Adrenal gland (tissue), 5 donors: ENCODE data around the gene TDRD9.

ENCODE experiments used
- POLR2A ChIP-seq, 2 donors: fragments of 450-650 bp; IDR thresholded peaks; one replicate each; pipeline ENCODE4 v1.6.1; 2017; ENCODE audit warnings: antibody characterized with exemption in 2 of 2, mild to moderate bottlenecking in 2 of 2, moderate library complexity in 1 of 2
- TF ChIP-seq, protein P1 (sequence below), 6 experiments: fragments of 450-650 bp in 4 of 6; fragments of 200-600 bp in 2 of 6; sonication (generic) in 1 of 6; IDR thresholded peaks; 1 replicate in 5 of 6; 2 replicates in 1 of 6; pipeline versions ENCODE4 v1.5.1 to v1.8.0; 2016 to 2021; ENCODE audit warnings: antibody characterized with exemption in 6 of 6, mild to moderate bottlenecking in 2 of 6, moderate library complexity in 1 of 6
- donor health status: DM: no; HTN: no; CAD: no.

DNA sequence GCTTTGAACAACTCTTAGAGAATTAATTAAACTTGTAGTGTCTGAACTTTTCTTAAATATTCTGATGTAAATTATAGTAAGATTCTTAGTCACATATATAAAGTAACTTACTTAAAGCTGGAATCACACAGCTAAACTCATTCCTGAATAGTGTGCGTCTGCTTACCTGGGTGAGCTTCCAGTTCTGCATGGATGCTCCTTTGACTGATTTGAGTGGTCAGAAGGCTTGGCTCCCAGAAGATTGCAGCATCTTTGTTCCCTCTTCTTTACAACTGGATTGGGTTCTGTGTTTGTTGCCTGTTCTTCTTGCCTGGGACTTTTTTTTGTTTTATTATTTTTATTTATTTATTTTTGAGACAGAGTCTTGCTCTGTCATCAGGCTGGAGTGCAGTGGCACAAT lies 90.8 kb downstream of the TDRD9 start:
- TF ChIP-seq, protein P1, sequence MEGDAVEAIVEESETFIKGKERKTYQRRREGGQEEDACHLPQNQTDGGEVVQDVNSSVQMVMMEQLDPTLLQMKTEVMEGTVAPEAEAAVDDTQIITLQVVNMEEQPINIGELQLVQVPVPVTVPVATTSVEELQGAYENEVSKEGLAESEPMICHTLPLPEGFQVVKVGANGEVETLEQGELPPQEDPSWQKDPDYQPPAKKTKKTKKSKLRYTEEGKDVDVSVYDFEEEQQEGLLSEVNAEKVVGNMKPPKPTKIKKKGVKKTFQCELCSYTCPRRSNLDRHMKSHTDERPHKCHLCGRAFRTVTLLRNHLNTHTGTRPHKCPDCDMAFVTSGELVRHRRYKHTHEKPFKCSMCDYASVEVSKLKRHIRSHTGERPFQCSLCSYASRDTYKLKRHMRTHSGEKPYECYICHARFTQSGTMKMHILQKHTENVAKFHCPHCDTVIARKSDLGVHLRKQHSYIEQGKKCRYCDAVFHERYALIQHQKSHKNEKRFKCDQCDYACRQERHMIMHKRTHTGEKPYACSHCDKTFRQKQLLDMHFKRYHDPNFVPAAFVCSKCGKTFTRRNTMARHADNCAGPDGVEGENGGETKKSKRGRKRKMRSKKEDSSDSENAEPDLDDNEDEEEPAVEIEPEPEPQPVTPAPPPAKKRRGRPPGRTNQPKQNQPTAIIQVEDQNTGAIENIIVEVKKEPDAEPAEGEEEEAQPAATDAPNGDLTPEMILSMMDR (IDR thresholded peaks at IDR 0.05), result no peak
- TF ChIP-seq POLR2A (IDR thresholded peaks at IDR 0.05), result no peak
